SU-DHL-6 (cell line): ENCODE measurements around the gene TDRKH.

Source experiments
- H2AFZ ChIP-seq: fragments of 200-600 bp; sonication (generic); 2 replicates; pipeline ENCODE4 v1.6.1; 2014; ENCODE audit warnings: low read depth, mild to moderate bottlenecking, moderate library complexity, mixed read lengths, antibody characterized with exemption, low read length; ENCODE audit not compliant: severe bottlenecking
- H3F3A ChIP-seq: fragments of 200-600 bp; shearing (Covaris generic); 2 replicates; pipeline ENCODE4 v1.6.0; 2016; ENCODE audit warnings: antibody characterized with exemption, mild to moderate bottlenecking; ENCODE audit not compliant: insufficient read depth
- H3K27ac ChIP-seq: fragments of 200-600 bp; sonication (generic); 2 replicates; pipeline ENCODE4 v1.5.1; 2016; ENCODE audit warnings: low read depth, mild to moderate bottlenecking, low read length, moderate library complexity, mixed read lengths
- H3K27me3 ChIP-seq: fragments of 200-600 bp; sonication (generic), shearing (Covaris generic); 2 replicates; pipeline ENCODE4 v1.6.0; 2014; ENCODE audit warnings: mild to moderate bottlenecking, low read length
- H3K36me3 ChIP-seq: fragments of 200-600 bp; sonication (generic); 2 replicates; pipeline ENCODE4 v1.6.1; 2014; ENCODE audit warnings: mild to moderate bottlenecking, low read length, mixed read lengths
- H3K4me2 ChIP-seq: fragments of 300-600, 200-600 bp; shearing (Covaris generic), sonication (generic); 2 replicates; pipeline ENCODE4 v1.6.0; 2014; ENCODE audit warnings: low read length, low read depth, mild to moderate bottlenecking; ENCODE audit not compliant: poor library complexity, severe bottlenecking
- H3K4me3 ChIP-seq: fragments of 200-600 bp; sonication (generic); 2 replicates; pipeline ENCODE4 v1.5.1; 2014; ENCODE audit warnings: antibody characterized with exemption, low read length, mild to moderate bottlenecking, mixed read lengths; ENCODE audit not compliant: insufficient read depth, poor library complexity, severe bottlenecking
- H3K79me2 ChIP-seq: fragments of 200-600 bp; sonication (generic); 2 replicates; pipeline ENCODE4 v1.6.1; 2014; ENCODE audit warnings: mild to moderate bottlenecking, low read length, moderate library complexity; ENCODE audit not compliant: insufficient read depth
- H3K9ac ChIP-seq: fragments of 200-600 bp; sonication (generic); 2 replicates; pipeline ENCODE4 v1.7.0; 2014; ENCODE audit warnings: mild to moderate bottlenecking, low read length
- H3K9me2 ChIP-seq: fragments of 200-600 bp; sonication (generic); replicated peaks from 2 replicates; pipeline ENCODE4 v1.6.1; 2014; ENCODE audit warnings: low read length; ENCODE audit not compliant: insufficient read depth
- H3K9me3 ChIP-seq: fragments of 200-600 bp; sonication (generic); 2 replicates; pipeline ENCODE4 v1.6.1; 2014; ENCODE audit warnings: low read length, mixed read lengths; ENCODE audit not compliant: insufficient read depth
- H4K20me1 ChIP-seq: fragments of 200-600 bp; sonication (generic); 2 replicates; pipeline ENCODE4 v1.6.1; 2014; ENCODE audit warnings: low read depth, mild to moderate bottlenecking, antibody characterized with exemption, low read length, moderate library complexity, mixed read lengths
- EZH2phosphoT487 ChIP-seq: fragments of 200-600 bp; sonication (generic), shearing (Covaris generic); conservative IDR thresholded peaks from 2 replicates; pipeline ENCODE4 v1.6.1; 2018; ENCODE audit warnings: mild to moderate bottlenecking, antibody characterized with exemption, low read length, moderate library complexity, mixed read lengths
- TF ChIP-seq, protein P1 (sequence below): fragments of 200-600 bp; sonication (generic); IDR thresholded peaks from one replicate; pipeline ENCODE4 v1.5.1; 2017; ENCODE audit warnings: antibody characterized with exemption, mild to moderate bottlenecking, low read length, moderate library complexity; ENCODE audit not compliant: insufficient read depth, poor library complexity, severe bottlenecking

The TDRKH gene

DNA sequence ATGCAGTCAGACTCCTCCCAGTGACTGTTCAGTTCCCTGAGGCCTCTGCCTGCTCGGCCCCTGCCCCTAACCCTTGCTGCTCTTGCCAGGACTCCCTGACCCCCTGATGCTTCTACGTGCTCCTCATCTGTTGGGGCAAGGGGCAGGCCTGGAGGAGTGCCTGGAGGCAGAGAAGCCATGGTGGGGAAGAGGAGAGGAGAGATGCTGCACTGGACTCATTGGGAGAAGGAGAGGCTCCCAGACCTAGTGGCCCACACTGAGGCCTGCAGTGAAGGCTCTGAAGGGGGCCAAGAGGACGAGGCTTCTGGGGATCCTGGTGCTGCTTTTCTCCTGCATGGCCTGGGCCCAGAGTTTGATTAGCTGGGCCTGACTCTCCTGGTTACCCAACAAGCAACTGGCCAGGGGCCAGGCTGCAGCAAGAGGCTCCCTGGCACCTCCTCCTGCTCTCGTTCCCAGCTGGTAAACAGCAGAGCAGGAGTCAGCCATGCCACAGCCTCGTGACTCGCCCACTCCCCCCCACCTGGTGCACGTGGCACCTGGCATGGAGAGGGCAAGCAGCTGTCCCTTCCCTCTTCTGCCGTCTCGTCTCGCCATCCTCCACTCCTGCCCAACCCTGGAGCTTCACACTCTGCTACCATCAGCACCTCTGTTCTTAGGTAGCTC, 42.1 kb upstream of the TDRKH start:
- Histone ChIP-seq H3K79me2 (no peaks in the 10 kb centered on the region), H3K4me3 (no peak overlapping the region), H3K4me2 (no peak overlapping the region), H3K9ac (no peak overlapping the region), H3K27ac (no peak overlapping the region), H3K36me3 (no peaks in the 10 kb centered on the region), H3K27me3 (no peaks in the 10 kb centered on the region), H4K20me1 (no peaks in the 10 kb centered on the region), H3K9me2 (no peaks in the 10 kb centered on the region), H2AFZ (no peak overlapping the region), H3K9me3 (no peaks in the 10 kb centered on the region), H3F3A (no peaks in the 10 kb centered on the region)
- TF ChIP-seq, protein P1, sequence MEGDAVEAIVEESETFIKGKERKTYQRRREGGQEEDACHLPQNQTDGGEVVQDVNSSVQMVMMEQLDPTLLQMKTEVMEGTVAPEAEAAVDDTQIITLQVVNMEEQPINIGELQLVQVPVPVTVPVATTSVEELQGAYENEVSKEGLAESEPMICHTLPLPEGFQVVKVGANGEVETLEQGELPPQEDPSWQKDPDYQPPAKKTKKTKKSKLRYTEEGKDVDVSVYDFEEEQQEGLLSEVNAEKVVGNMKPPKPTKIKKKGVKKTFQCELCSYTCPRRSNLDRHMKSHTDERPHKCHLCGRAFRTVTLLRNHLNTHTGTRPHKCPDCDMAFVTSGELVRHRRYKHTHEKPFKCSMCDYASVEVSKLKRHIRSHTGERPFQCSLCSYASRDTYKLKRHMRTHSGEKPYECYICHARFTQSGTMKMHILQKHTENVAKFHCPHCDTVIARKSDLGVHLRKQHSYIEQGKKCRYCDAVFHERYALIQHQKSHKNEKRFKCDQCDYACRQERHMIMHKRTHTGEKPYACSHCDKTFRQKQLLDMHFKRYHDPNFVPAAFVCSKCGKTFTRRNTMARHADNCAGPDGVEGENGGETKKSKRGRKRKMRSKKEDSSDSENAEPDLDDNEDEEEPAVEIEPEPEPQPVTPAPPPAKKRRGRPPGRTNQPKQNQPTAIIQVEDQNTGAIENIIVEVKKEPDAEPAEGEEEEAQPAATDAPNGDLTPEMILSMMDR = no peak
- TF ChIP-seq EZH2phosphoT487 = no peak

DNA sequence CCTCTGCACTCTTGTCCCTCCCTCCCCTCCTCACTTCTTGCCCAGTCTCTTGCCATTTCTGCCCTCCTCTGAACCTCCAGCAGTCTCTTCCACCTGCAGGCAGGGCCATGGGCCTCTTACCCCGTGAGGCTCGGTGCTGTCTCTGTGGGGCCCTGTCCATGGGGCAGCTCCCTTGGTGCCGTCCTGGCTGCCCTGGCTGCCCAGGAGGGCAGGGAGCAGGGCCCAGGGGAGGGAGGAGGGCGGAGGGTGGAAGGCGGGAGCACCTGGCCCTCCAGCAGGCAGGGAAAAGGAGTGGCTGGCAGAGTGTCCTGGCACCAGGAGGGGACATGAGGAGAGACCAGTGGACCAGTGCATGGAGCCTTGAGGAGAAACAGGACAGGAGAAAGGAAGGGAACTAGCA, 41.3 kb upstream of the TDRKH start, which contains the start of gene RORC:
TSS of gene RORC (minus strand) at position 198 of the 400 bp plus-strand sequence. CDS start at position 160, 38 bp downstream.
- H3K79me2 ChIP-seq = no peaks in the 10 kb centered on the region
- no peaks in the 10 kb centered on the region for H3K9me2 ChIP-seq
- H4K20me1 ChIP-seq = no peaks in the 10 kb centered on the region
- no peak within 1 kb of the TSS for H2AFZ ChIP-seq
- H3K9me3 ChIP-seq = no peaks in the 10 kb centered on the region
- no peak within 1 kb of the TSS for H3K4me2 ChIP-seq
- H3K27me3 ChIP-seq = no peaks in the 10 kb centered on the region
- no peak within 1 kb of the TSS for H3K9ac ChIP-seq
- TF ChIP-seq EZH2phosphoT487 = no peak
- TF ChIP-seq, protein P1 = no peak
- H3K27ac ChIP-seq = no peak within 1 kb of the TSS
- H3K36me3 ChIP-seq = no peaks in the 10 kb centered on the region
- no peak within 1 kb of the TSS for H3K4me3 ChIP-seq
- H3F3A ChIP-seq = no peaks in the 10 kb centered on the region

DNA sequence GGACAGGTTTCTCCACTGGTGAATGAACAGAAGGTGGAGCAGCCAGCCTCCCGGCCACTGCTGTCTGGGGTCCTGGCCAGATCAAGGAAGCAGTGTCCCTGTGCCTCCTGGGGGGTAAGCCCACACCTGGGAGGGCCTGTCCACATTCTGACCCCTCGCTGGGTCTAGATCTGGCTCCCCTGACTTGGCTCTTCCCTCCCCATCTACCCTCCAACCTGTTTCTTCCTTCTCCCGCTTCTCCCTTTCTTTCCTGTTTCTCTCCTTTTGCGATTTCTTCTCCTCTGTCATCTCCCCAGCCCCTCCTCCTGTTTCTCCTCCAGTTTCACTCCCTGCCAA, 40.9 kb upstream of the TDRKH start:
- Histone ChIP-seq H3K4me3 (no peak overlapping the region), H3K9ac (no peak overlapping the region), H4K20me1 (no peaks in the 10 kb centered on the region), H3K9me3 (no peaks in the 10 kb centered on the region), H3K27me3 (no peaks in the 10 kb centered on the region), H3K27ac (no peak overlapping the region), H3K4me2 (no peak overlapping the region), H3K79me2 (no peaks in the 10 kb centered on the region), H3F3A (no peaks in the 10 kb centered on the region), H2AFZ (no peak overlapping the region), H3K9me2 (no peaks in the 10 kb centered on the region), H3K36me3 (no peaks in the 10 kb centered on the region)
- TF ChIP-seq EZH2phosphoT487 = no peak
- TF ChIP-seq, protein P1 = no peak
